Fibroblast of mammary gland (primary cell): ENCODE measurements around the gene AGMO.

Source experiments
- DNase-seq: peaks from one replicate; pipeline ENCODE4 v3.0.0-alpha.2; 2010; ENCODE audit warnings: low read depth
- H3K4me3 ChIP-seq: 2 replicates; pipeline ENCODE4 v1.5.1; 2011; ENCODE audit warnings: low read depth, mild to moderate bottlenecking, low read length, moderate library complexity; ENCODE audit not compliant: control insufficient read depth
- TF ChIP-seq, protein P1 (sequence below): conservative IDR thresholded peaks from 2 replicates; pipeline ENCODE4 v1.5.1; 2011; ENCODE audit warnings: low read depth, low read length, inconsistent platforms; ENCODE audit not compliant: control insufficient read depth, insufficient read depth

The AGMO gene

DNA sequence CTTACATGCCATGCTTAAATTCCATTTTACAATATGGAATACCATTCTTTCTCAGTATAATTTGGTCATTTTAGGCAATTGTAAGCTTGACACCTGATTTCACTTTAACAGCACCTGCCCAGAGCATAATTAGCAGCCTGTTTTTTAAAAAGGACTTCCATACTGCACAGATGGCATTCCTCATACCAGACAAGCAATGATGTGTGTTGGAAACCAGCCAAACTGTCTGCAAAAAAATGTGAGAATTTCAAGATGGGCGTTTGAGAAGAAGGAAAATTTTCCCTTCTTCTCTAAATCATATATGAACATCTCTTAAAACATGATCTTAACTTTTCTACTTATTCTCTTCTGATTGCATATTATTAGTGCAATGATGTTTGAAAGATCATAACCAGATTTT is 40.4 kb upstream of the AGMO start:
- H3K4me3 ChIP-seq, result no peak overlapping the region
- TF ChIP-seq, protein P1, sequence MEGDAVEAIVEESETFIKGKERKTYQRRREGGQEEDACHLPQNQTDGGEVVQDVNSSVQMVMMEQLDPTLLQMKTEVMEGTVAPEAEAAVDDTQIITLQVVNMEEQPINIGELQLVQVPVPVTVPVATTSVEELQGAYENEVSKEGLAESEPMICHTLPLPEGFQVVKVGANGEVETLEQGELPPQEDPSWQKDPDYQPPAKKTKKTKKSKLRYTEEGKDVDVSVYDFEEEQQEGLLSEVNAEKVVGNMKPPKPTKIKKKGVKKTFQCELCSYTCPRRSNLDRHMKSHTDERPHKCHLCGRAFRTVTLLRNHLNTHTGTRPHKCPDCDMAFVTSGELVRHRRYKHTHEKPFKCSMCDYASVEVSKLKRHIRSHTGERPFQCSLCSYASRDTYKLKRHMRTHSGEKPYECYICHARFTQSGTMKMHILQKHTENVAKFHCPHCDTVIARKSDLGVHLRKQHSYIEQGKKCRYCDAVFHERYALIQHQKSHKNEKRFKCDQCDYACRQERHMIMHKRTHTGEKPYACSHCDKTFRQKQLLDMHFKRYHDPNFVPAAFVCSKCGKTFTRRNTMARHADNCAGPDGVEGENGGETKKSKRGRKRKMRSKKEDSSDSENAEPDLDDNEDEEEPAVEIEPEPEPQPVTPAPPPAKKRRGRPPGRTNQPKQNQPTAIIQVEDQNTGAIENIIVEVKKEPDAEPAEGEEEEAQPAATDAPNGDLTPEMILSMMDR, result no peak
- no peak for DNase-seq

DNA sequence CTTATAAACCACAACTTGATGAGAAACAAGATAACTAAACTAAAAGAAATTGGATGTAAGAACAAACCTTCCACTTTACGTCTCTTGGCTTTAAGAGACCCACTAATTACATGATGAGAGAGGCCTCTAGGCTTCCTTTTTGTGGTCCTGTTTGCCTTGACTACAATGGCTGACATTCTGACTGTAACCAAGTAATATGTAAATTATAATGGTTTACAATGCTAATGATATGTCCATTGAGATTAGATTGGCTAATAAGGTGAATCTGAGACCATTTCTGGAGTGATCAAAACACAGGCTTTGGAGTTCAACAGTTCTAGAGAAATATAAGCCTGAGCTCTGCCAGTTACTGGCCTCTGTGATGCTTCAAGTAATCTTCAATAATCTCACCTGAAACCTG is 39.4 kb upstream of the AGMO start:
- TF ChIP-seq, protein P1, result no peak
- H3K4me3 ChIP-seq, result no peak overlapping the region
- DNase-seq, result no peak

DNA sequence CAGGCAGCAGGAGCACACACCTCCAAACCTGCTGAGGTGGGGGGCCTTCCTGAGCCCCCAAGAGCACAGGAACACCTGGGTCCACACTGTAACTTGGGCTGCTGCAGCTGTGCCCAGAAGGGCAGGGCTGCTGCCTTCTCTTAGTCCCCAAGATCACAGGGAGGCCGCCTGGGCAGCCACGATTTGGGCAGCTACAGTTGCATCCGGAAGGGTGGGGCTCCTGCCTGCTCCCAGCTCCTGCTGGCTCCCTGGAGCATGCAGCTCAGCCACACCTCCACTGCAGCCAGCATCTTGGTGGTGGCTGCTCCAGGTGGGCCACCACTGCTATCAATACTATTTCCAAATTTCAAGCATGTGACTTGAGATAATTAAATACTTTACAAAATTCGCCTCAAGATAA is 38.5 kb upstream of the AGMO start:
- TF ChIP-seq, protein P1, result no peak
- H3K4me3 ChIP-seq, result no peak overlapping the region
- no peak for DNase-seq

DNA sequence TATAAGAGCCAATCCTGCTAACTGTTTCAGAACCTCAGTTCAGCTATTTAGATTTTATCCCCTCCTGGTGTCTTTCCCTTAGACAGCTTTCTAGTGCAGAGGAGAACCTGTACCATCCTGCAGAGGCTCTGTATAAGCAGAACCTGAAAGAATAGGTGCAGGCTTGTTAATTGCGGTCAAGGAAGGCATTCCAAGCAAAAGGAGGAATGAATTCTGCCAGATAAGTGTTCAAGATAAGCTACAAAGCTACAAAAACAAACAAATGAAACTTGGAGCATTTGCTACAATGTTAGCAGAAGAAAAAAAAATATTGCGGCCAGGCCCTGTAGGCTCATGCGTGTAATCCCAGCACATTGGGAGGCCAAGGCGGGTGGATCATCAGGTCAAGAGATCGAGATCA is 32.6 kb upstream of the AGMO start:
- no peak for DNase-seq
- no peak overlapping the region for H3K4me3 ChIP-seq
- TF ChIP-seq, protein P1, result no peak

DNA sequence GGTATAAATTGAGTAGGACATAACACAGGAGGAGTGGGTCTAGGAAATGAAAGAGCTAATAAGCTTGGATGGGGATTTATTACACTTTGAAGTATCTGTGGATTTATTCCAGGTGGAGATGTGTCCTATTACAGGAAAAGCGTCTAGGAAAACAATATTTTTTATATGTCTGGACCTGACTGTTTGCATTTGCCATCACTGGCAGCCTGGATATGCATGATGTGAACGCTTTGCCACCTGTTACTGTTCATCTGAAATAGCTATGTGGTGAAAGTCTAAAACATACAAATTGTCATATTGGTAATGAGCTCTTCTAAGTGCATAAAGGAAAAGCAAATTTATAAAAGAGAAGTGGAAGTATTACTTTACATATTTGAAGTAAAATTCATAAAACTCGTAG is 31.6 kb upstream of the AGMO start:
- no peak overlapping the region for H3K4me3 ChIP-seq
- TF ChIP-seq, protein P1, result no peak
- DNase-seq, result no peak

DNA sequence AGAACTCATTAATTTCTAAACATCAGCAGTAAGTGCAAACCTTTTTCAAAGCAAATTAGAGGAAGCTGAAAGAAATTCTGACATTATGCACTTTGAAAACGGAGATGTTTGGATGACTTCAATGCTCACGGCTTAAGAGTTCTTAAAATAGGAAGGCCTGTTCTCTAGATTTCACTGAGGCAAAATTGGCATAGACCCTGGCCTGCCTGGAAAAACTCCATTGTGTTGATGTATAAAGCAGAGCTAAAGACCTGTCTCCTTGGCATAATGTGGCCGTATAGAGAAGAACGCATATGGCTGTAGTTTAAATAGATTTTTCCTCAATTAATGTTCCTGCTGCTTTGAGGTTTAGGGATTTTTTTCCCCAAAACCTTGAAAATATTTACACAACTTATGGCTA is 24.5 kb upstream of the AGMO start:
- TF ChIP-seq, protein P1, result no peak
- no peak overlapping the region for H3K4me3 ChIP-seq
- no peak for DNase-seq

DNA sequence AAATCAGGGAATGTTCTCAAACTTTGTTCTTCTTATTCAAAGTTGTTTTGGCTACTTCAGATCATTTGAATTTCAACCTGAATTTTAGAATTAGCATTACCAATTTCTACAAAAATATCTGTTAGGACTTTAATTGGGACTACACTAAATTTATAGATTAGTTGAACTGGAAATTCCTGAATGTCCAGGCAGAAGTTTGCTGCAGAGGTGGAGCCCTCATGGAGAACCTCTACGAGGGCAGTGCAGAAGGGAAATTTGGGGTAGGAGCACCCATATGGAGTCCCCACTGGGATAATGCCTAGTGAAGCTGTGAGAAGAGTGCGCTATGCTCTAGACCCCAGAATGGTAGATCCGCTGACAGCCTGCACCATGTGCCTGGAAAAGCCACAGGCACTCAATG is 22.8 kb upstream of the AGMO start:
- DNase-seq, result no peak
- H3K4me3 ChIP-seq, result no peak overlapping the region
- TF ChIP-seq, protein P1, result no peak
